Hepatocyte (in vitro differentiated cells): Measurements from ENCODE around the gene ZDHHC16. TPM values are rescaled to one million over a fixed set of nuclear protein-coding genes. Genes with fewer than 3 reads are reported as not detected.

ENCODE experiments used
- DNase-seq: peaks from one replicate; pipeline ENCODE4 v3.0.0-alpha.2; 2016; ENCODE audit warnings: low spot score
- H2AFZ ChIP-seq: fragments of 200-600 bp; sonication (generic); 2 replicates; pipeline ENCODE4 v1.6.0; 2016; ENCODE audit warnings: antibody characterized with exemption, mild to moderate bottlenecking
- H3K27ac ChIP-seq: fragments of 200-600 bp; sonication (generic); 2 replicates; pipeline ENCODE4 v1.5.1; 2016; ENCODE audit warnings: mild to moderate bottlenecking
- H3K27me3 ChIP-seq: fragments of 200-600 bp; sonication (generic); 2 replicates; pipeline ENCODE4 v1.6.1; 2016
- H3K36me3 ChIP-seq: fragments of 200-600 bp; sonication (generic); replicated peaks from 2 replicates; pipeline ENCODE4 v1.5.1; 2016; ENCODE audit warnings: low read depth; ENCODE audit not compliant: insufficient read depth
- H3K4me1 ChIP-seq: fragments of 200-600 bp; sonication (generic); 2 replicates; pipeline ENCODE4 v1.5.1; 2016; ENCODE audit warnings: mild to moderate bottlenecking, moderate library complexity; ENCODE audit not compliant: insufficient read depth
- H3K4me2 ChIP-seq: fragments of 200-600 bp; sonication (generic); 2 replicates; pipeline ENCODE4 v1.6.0; 2016
- H3K4me3 ChIP-seq: fragments of 200-600 bp; sonication (generic); 2 replicates; pipeline ENCODE4 v1.5.1; 2016; ENCODE audit warnings: mild to moderate bottlenecking
- H3K79me2 ChIP-seq: fragments of 200-600 bp; sonication (generic); 2 replicates; pipeline ENCODE4 v1.6.0; 2017; ENCODE audit warnings: mild to moderate bottlenecking
- H3K9me2 ChIP-seq: fragments of 200-600 bp; sonication (generic); replicated peaks from 2 replicates; pipeline ENCODE4 v1.6.0; 2017; ENCODE audit warnings: mild to moderate bottlenecking; ENCODE audit not compliant: insufficient read depth
- H3K9me3 ChIP-seq: fragments of 200-600 bp; sonication (generic); 2 replicates; pipeline ENCODE4 v1.5.1; 2016; ENCODE audit warnings: low read depth, mild to moderate bottlenecking
- H4K20me1 ChIP-seq: fragments of 200-600 bp; sonication (generic); 2 replicates; pipeline ENCODE4 v1.6.0; 2016; ENCODE audit warnings: mild to moderate bottlenecking; ENCODE audit not compliant: insufficient read depth, poor library complexity, severe bottlenecking
- EZH2 ChIP-seq: fragments of 200-600 bp; sonication (generic); IDR thresholded peaks from 2 replicates; pipeline ENCODE4 v1.6.1; 2016; ENCODE audit warnings: antibody characterized with exemption, mild to moderate bottlenecking, borderline replicate concordance
- EZH2phosphoT487 ChIP-seq: fragments of 200-600 bp; sonication (generic); IDR thresholded peaks from one replicate; pipeline ENCODE4 v1.6.1; 2018; ENCODE audit warnings: antibody characterized with exemption, mild to moderate bottlenecking, low read depth, moderate library complexity; ENCODE audit not compliant: unreplicated experiment, severe bottlenecking
- WGBS: methylation state at CpG from one replicate; pipeline ENCODE4 v1.1.6; 2016; ENCODE audit warnings: low lambda C conversion rate; ENCODE audit errors: missing lambda C conversion rate; 5-methylcytosine and 5-hydroxymethylcytosine counted together
- polyA plus RNA-seq: library from polyadenylated mRNA; unstranded; fragments of >200 nt; fragmentation: Nextera tagmentation; extraction: Ambion mirVana; gene quantifications from 2 replicates; pipeline ENCODE4 v1.2.1, GENCODE V29; 2016
- total RNA-seq: library from RNA; depleted of rRNA; stranded (reverse); fragments of >200 nt; gene quantifications from 2 replicates; pipeline ENCODE4 v1.2.3, GENCODE V29; 2014
- TF ChIP-seq, protein P1 (sequence below): fragments of 200-600 bp; sonication (generic); IDR thresholded peaks from 2 replicates; pipeline ENCODE4 v1.5.1; 2016; ENCODE audit warnings: antibody characterized with exemption, mild to moderate bottlenecking; ENCODE audit not compliant: poor library complexity

The ZDHHC16 gene
- total and polyA plus RNA-seq, 2 experiments from 2014 or later: 57.0 to 86.8 TPM

DNA sequence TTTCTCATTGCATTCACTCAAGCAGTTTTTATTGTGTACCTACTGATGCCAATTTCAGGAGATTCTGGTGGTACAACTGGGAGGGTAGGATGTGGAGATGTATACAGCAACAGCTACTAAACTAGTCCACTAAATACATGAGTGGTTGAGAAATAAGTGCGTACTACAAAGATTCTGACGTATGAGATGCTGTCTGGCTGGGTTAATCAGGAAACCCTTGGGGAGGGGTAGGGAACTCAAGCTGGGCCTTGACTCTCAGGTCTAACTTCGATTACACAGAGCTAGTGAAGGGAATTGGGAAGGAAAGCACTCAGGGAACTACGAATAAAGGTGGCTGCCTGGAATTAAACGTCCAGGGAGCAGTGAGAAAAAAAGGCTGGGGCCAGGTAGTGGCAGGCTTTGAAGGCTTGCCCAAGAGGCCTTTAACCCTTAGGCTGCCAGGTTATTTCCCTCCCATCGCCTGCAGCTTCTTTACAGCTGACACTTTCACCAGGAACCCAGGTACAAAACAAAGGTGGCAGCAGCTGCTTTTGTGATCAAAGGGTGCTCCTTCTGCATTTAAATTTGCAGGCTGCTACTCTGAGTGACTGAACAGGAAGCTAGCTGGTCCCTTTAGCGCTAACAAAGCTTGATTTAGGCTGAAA lies 49.0 kb downstream of the ZDHHC16 start:
- Histone ChIP-seq H3K79me2 (peaks cover 76% of the 10 kb centered on the region), H3K27me3 (no peaks in the 10 kb centered on the region), H3K4me1 (peaks cover 15% of the 10 kb centered on the region), H3K4me2 (peak overlapping the region; percentile 40), H2AFZ (no peak overlapping the region), H3K9me2 (no peaks in the 10 kb centered on the region), H3K9me3 (no peaks in the 10 kb centered on the region), H3K4me3 (no peak overlapping the region), H3K36me3 (no peaks in the 10 kb centered on the region), H4K20me1 (peaks cover 46% of the 10 kb centered on the region), H3K27ac (peak overlapping the region; percentile 35)
- 26% methylated on average over 7 of the region's 7 CpGs for WGBS
- TF ChIP-seq, protein P1, sequence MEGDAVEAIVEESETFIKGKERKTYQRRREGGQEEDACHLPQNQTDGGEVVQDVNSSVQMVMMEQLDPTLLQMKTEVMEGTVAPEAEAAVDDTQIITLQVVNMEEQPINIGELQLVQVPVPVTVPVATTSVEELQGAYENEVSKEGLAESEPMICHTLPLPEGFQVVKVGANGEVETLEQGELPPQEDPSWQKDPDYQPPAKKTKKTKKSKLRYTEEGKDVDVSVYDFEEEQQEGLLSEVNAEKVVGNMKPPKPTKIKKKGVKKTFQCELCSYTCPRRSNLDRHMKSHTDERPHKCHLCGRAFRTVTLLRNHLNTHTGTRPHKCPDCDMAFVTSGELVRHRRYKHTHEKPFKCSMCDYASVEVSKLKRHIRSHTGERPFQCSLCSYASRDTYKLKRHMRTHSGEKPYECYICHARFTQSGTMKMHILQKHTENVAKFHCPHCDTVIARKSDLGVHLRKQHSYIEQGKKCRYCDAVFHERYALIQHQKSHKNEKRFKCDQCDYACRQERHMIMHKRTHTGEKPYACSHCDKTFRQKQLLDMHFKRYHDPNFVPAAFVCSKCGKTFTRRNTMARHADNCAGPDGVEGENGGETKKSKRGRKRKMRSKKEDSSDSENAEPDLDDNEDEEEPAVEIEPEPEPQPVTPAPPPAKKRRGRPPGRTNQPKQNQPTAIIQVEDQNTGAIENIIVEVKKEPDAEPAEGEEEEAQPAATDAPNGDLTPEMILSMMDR: no peak
- no peak for TF ChIP-seq EZH2phosphoT487
- TF ChIP-seq EZH2: no peak
- peak; percentile 40 for DNase-seq

- Histone ChIP-seq H3K9me3 (no peaks in the 10 kb centered on the region), H3K36me3 (no peaks in the 10 kb centered on the region), H3K9me2 (no peaks in the 10 kb centered on the region), H3K27ac (peak overlapping the region; percentile 92), H4K20me1 (peaks cover 39% of the 10 kb centered on the region), H3K4me1 (peaks cover 28% of the 10 kb centered on the region), H3K4me3 (peak overlapping the region; percentile 59), H3K27me3 (no peaks in the 10 kb centered on the region), H3K4me2 (peak overlapping the region; percentile 85), H2AFZ (peak overlapping the region; percentile 64), H3K79me2 (peaks cover 76% of the 10 kb centered on the region)
- 2% methylated on average over 22 of the region's 22 CpGs for WGBS
- peak; percentile 90 for DNase-seq
- TF ChIP-seq, protein P1: no peak
- no peak for TF ChIP-seq EZH2phosphoT487
- no peak for TF ChIP-seq EZH2
These were observed 51.6 kb downstream of the ZDHHC16 start for GRCh38 chr10:97497572-97498075.

- WGBS: under 1% methylated on average over 33 of the region's 73 CpGs
- peak; percentile 100 for DNase-seq
- Histone ChIP-seq H3K4me2 (peak within 1 kb of the TSS; percentile 90), H3K27me3 (no peaks in the 10 kb centered on the region), H2AFZ (peak within 1 kb of the TSS; percentile 83), H3K9me2 (no peaks in the 10 kb centered on the region), H3K36me3 (no peaks in the 10 kb centered on the region), H3K9me3 (no peaks in the 10 kb centered on the region), H3K4me1 (peaks cover 28% of the 10 kb centered on the region), H3K79me2 (peaks cover 74% of the 10 kb centered on the region), H3K4me3 (peak within 1 kb of the TSS; percentile 76), H3K27ac (peak within 1 kb of the TSS; percentile 92), H4K20me1 (peaks cover 39% of the 10 kb centered on the region)
- TF ChIP-seq EZH2phosphoT487 (no peak), EZH2 (no peak)
- TF ChIP-seq, protein P1: no peak
These were observed 52.3 kb downstream of the ZDHHC16 start, which contains the start of gene MMS19 for GRCh38 chr10:97498076-97498840. Gene MMS19, minus strand, starts transcription at chr10:97498422. Its CDS starts 38 bp downstream, at chr10:97498384.
